Kidney (tissue), 14 donors: Measurements from ENCODE around the gene GPR17. TPM values are rescaled to one million over a fixed set of nuclear protein-coding genes. Genes with fewer than 3 reads are reported as not detected.

ENCODE experiments used
- DNase-seq, 5 donors: peaks; one replicate each; pipeline ENCODE4 v3.0.0-alpha.2; 2013 to 2020
- FAIRE-seq: peaks from 2 replicates; lab custom pipeline; 2012; peaks lifted over from hg19 to GRCh38; lab: Jason Lieb, UNC
- H3K27ac ChIP-seq, 2 donors: one replicate each; pipeline ENCODE4 v1.7.0; 2013; ENCODE audit warnings: low read depth in 2 of 2, low read length in 2 of 2, inconsistent platforms in 1 of 2
- H3K27me3 ChIP-seq: one replicate; pipeline ENCODE4 v1.7.1; 2013; ENCODE audit warnings: low read length, inconsistent platforms; ENCODE audit not compliant: control insufficient read depth, insufficient read depth
- H3K36me3 ChIP-seq, 3 donors: one replicate each; pipeline versions ENCODE4 v1.7.0 to v1.7.1; 2013; ENCODE audit warnings: low read length in 3 of 3, control low read depth in 1 of 3, inconsistent platforms in 1 of 3; ENCODE audit not compliant: insufficient read depth in 3 of 3, control insufficient read depth in 2 of 3
- H3K4me1 ChIP-seq, 3 donors: one replicate each; pipeline versions ENCODE4 v1.7.0 to v1.7.1; 2013; ENCODE audit warnings: low read length in 3 of 3, inconsistent platforms in 1 of 3, low read depth in 1 of 3; ENCODE audit not compliant: control insufficient read depth in 2 of 3, insufficient read depth in 2 of 3
- H3K4me3 ChIP-seq, 3 donors: one replicate each; pipeline versions ENCODE4 v1.7.0 to v1.8.1; 2013; ENCODE audit warnings: low read length in 3 of 3, control low read depth in 1 of 3, inconsistent platforms in 1 of 3
- H3K9ac ChIP-seq, 3 donors: one replicate each; pipeline versions ENCODE4 v1.7.0 to v1.7.1; 2013; ENCODE audit warnings: low read length in 3 of 3, control low read depth in 1 of 3, inconsistent platforms in 1 of 3
- H3K9me3 ChIP-seq, 3 donors: one replicate each; pipeline versions ENCODE4 v1.7.0 to v1.7.1; 2013; ENCODE audit warnings: low read length in 3 of 3, control low read depth in 1 of 3, inconsistent platforms in 1 of 3; ENCODE audit not compliant: control insufficient read depth in 2 of 3, insufficient read depth in 1 of 3
- intact Hi-C: fragments of 100-400 bp; cut with DNase I; formaldehyde crosslinking; loops from one replicate; pipeline ENCODE4 v1.11.1; 2022
- polyA plus RNA-seq: library from polyadenylated mRNA; stranded (reverse); fragments of 350-450 nt; fragmentation: Illumina TruSeq; extraction: RNeasy Lipid Tissue Mini Kit (QIAGEN cat#74804); gene quantifications from one replicate; pipeline ENCODE4 v1.2.3, GENCODE V29; 2014; ENCODE audit warnings: low read depth, low replicate concordance; ENCODE audit not compliant: insufficient read depth
- total RNA-seq: library from RNA; stranded (reverse); fragmentation: NEBNext Ultra II Directional; extraction: Animal tissue kit (Norgen Biotek cat#: 25700); gene quantifications from one replicate; pipeline ENCODE4 v1.2.1, GENCODE V29; 2021
- TF ChIP-seq, protein P1 (sequence below): IDR thresholded peaks from 3 replicates; pipeline ENCODE4 v1.5.1; 2012; ENCODE audit warnings: mild to moderate bottlenecking, moderate library complexity, borderline replicate concordance; ENCODE audit not compliant: insufficient read depth; ENCODE audit errors: extremely low read depth
- donor health status: control.
- donor health status: control.
- donor health status: control.
- donor health status: control.
- donor health status: control.
- donor health status: DM: yes; HTN: yes; CAD: no.
- donor health status: Normal renal cell carcinoma (clear cell type).

Gene GPR17
- total and polyA plus RNA-seq, 2 donors from 2014 or later: 0.39 to 0.50 TPM

DNA sequence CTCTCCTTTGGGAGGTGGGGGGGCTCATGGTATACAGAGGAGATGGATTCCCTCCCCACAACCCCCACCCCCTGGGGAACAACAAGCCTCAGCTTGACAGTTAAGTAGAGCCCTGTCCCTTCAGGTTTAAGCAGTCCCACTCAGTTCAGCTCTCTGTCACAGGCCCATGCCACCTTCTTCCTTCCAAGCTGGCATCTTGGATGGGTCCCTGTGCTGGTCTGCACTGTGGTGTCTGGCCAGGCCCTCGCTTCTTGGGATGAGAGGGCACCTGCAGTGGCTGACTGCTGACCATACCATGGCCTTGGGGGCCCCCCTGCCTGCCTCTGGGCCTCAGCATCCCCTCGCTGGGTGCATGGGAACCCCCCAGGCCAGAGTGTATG, 20.4 kb upstream of the GPR17 start:
- no peak for DNase-seq
- Histone ChIP-seq H3K4me3 (no peak overlapping the region), H3K36me3 (peaks cover 0 to 3% (median 0%) of the 10 kb centered on the region in 3 donors), H3K9me3 (no peaks in the 10 kb centered on the region), H3K27me3 (no peaks in the 10 kb centered on the region), H3K27ac (no peak overlapping the region), H3K9ac (no peak overlapping the region), H3K4me1 (no peaks in the 10 kb centered on the region)
- no peak for FAIRE-seq
- TF ChIP-seq, protein P1, sequence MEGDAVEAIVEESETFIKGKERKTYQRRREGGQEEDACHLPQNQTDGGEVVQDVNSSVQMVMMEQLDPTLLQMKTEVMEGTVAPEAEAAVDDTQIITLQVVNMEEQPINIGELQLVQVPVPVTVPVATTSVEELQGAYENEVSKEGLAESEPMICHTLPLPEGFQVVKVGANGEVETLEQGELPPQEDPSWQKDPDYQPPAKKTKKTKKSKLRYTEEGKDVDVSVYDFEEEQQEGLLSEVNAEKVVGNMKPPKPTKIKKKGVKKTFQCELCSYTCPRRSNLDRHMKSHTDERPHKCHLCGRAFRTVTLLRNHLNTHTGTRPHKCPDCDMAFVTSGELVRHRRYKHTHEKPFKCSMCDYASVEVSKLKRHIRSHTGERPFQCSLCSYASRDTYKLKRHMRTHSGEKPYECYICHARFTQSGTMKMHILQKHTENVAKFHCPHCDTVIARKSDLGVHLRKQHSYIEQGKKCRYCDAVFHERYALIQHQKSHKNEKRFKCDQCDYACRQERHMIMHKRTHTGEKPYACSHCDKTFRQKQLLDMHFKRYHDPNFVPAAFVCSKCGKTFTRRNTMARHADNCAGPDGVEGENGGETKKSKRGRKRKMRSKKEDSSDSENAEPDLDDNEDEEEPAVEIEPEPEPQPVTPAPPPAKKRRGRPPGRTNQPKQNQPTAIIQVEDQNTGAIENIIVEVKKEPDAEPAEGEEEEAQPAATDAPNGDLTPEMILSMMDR: no peak
- intact Hi-C loops: no loop called here

DNA sequence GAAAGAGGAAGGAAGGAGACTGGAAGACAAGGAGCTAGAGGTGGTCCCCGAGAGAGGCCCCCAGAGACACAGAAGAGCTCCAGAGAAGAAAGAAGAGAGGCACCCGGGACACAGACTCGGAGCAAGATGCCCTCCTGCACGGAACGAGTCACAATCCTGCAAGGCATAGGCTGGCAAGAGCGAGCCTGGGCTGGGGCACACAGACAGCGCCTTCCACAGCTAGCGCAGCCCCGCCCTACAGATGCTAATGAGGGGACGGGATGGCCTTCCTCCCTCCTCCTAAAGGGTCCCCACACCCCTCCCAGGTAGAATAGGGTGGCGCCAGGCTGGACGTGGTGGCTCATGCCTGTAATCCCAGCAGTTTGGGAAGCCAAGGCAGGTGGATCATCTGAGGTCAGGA, 19.8 kb upstream of the GPR17 start:
- H3K36me3 ChIP-seq: peaks cover 0 to 3% (median 0%) of the 10 kb centered on the region in 3 donors
- DNase-seq (no peak), FAIRE-seq (no peak)
- no peaks in the 10 kb centered on the region for H3K4me1 ChIP-seq
- H3K9ac ChIP-seq: no peak overlapping the region
- intact Hi-C loops: no loop called here
- H3K27me3 ChIP-seq: no peaks in the 10 kb centered on the region
- no peak overlapping the region for H3K27ac ChIP-seq
- H3K9me3 ChIP-seq: no peaks in the 10 kb centered on the region
- TF ChIP-seq, protein P1: no peak
- no peak overlapping the region for H3K4me3 ChIP-seq

DNA sequence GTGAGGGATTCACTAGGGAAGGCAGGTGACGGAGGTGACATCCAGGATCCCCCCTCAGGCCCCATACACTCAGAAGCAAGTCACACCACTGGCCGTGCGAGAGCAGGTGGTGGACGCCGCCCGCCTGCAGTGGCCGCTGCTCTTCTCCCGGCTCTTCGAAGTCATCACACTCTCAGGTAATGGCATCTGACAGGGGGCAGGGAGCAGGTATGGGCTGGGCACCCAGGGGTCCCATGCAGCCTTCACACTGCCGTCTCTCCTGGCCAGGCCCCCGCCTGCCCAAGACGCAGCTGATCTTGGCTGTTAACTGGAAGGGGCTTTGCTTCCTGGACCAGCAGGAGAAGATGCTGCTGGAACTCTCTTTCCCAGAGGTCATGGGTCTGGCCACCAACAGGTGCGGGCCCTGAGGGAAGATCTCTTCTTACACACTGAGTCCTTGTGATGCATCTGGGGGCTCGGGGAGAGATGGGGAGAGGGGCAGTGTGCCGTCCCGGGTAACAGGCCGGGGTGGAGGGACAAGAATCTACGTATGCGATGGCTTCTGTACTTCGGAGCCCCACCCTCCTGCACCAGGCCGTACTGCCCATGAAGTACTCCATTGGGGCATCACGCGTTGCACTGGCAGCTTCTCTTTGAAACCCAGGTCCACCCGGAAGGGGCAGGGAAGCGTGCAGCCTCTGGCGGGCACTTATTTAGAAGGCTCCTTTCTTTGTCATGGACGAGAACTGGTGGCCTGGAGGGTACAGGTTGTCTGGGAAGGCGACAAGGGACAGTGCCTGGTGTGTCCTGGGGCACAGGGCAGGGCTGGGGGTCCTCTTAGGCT, 18.8 kb upstream of the GPR17 start:
- no peak for FAIRE-seq
- no peaks in the 10 kb centered on the region for H3K9me3 ChIP-seq
- intact Hi-C loops: no loop called here

More for the DNA sequence above, 18.8 kb upstream of the GPR17 start:
- H3K27me3 ChIP-seq: no peaks in the 10 kb centered on the region
- TF ChIP-seq, protein P1: no peak
- no peak overlapping the region for H3K9ac ChIP-seq
- DNase-seq: no peak
- H3K36me3 ChIP-seq: no peaks in the 10 kb centered on the region
- no peak overlapping the region for H3K4me3 ChIP-seq
- no peak overlapping the region for H3K27ac ChIP-seq
- no peaks in the 10 kb centered on the region for H3K4me1 ChIP-seq
